Fibroblast of gingiva (primary cell): ENCODE measurements around the gene ERCC2.

ENCODE experiments used
- DNase-seq: peaks from one replicate; pipeline ENCODE4 v3.0.0-alpha.2; 2011; ENCODE audit warnings: low read depth

The ERCC2 gene

DNA sequence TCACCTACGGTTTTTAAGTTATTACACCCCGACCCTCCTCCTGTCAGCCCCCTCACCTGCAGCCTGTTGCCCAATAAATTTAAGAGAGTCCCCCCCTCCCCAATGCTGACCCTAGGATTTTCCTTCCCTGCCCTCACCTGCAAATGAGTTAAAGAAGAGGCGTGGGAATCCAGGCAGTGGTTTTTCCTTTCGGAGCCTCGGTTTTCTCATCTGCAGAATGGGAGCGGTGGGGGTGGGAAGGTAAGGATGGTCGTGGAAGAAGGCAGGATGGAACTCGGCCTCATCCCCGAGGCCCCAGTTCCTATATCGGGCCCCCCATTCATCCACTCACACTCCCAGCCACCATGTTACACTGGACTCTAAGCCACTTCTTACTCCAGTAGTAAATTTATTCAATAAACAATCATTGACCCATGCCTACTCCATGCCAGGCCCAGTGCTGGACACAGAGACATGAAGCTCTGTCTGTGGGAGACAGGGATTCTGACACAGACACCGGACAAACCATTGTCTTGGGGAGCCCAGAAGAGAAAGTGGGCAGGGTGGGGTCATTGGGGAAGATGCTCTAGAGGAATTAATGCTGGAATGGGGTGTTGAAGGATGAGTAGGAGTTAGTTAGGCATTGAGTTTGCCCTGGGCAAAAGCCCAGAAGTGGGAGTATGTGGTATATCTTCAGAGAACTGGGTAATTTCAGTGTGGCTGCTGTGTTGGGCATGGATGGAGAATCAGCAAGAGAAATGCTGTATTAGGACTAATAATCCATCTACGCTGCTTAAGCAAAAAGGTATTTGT, 66.9 kb downstream of the ERCC2 start:
- DNase-seq, result no peak

DNA sequence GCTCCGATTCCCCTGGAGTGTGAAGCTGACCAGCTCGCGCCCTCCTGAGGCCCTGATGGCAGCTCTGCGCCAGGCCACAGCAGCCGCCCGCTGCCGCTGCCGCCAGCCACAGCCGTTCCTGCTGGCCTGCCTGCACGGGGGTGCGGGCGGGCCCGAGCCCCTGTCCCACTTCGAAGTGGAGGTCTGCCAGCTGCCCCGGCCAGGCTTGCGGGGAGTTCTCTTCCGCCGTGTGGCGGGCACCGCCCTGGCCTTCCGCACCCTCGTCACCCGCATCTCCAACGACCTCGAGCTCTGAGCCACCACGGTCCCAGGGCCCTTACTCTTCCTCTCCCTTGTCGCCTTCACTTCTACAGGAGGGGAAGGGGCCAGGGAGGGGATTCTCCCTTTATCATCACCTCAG, 68.0 kb downstream of the ERCC2 start:
- DNase-seq, result no peak
